Measurements from ENCODE around the gene NLRP12.
"Not testable (repeated sequence)": the region's sequence is repeated elsewhere in the genome, so short reads cannot be mapped to it uniquely, and the experiment has no call there.

Gene NLRP12

DNA sequence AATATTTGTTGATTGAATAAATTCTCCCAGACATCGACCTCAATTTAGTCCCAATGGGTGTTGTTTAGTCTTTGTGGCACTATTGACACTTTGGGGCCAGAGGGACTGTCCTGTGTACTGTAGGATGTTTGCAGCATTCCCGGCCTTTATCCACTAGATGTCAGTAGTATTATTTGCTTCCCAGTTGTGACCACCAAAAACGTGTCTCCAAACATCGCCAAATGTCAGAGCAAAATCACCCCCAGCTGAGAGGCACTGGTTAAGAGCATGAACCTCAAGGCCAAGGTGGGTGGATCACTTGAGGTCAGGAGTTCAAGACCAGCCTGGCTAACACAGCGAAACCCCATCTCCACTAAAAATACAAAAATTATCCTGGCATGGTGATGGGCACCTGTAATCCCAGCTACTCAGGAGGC lies 15.4 kb downstream of the NLRP12 start:
- no peaks in the 10 kb centered on the region for H3K79me2 ChIP-seq (ENCODE audit: control insufficient read depth, insufficient read depth, low read length, unreplicated experiment)
- H3K4me1 ChIP-seq (ENCODE audit: control insufficient read depth, insufficient read depth, low read length, unreplicated experiment) = no peaks in the 10 kb centered on the region
- no peak overlapping the region for H3K27ac ChIP-seq (ENCODE audit: low read depth, low read length)
- no peak overlapping the region for H3K4me3 ChIP-seq (ENCODE audit: low read depth, low read length)
- H3K36me3 ChIP-seq (ENCODE audit: insufficient read depth, low read length) = no peaks in the 10 kb centered on the region
- H3K27me3 ChIP-seq (ENCODE audit: insufficient read depth, low read length) = no peaks in the 10 kb centered on the region
- H2AFZ ChIP-seq (ENCODE audit: low read length, unreplicated experiment) = no peak overlapping the region

DNA sequence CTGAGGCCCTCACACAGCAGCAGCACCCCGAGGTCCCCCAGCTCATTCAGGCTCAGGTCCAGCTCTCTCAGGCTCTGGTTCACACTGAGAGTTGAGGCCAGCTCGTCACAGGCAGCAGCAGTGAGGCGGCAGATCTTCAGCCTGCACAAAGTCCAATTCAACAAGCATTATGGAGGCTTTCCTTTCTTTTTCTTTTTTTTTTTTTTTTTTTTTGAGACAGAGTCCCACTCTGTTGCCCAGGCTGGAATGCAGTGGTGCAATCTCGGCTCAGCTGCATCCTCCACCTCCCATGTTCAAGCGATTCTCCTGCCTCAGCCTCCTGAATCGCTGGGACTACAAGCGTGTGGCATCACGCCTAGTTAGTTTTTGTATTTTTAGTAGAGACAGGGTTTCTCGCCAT lies 22.9 kb downstream of the NLRP12 start:
- Histone ChIP-seq H3K27ac (ENCODE audit: low read depth, low read length) (no peak overlapping the region), H3K27me3 (ENCODE audit: insufficient read depth, low read length) (no peaks in the 10 kb centered on the region), H3K36me3 (ENCODE audit: insufficient read depth, low read length) (no peaks in the 10 kb centered on the region), H3K79me2 (ENCODE audit: control insufficient read depth, insufficient read depth, low read length, unreplicated experiment) (no peaks in the 10 kb centered on the region), H3K4me1 (ENCODE audit: control insufficient read depth, insufficient read depth, low read length, unreplicated experiment) (no peaks in the 10 kb centered on the region), H3K4me3 (ENCODE audit: low read depth, low read length) (no peak overlapping the region), H2AFZ (ENCODE audit: low read length, unreplicated experiment) (no peak overlapping the region)

DNA sequence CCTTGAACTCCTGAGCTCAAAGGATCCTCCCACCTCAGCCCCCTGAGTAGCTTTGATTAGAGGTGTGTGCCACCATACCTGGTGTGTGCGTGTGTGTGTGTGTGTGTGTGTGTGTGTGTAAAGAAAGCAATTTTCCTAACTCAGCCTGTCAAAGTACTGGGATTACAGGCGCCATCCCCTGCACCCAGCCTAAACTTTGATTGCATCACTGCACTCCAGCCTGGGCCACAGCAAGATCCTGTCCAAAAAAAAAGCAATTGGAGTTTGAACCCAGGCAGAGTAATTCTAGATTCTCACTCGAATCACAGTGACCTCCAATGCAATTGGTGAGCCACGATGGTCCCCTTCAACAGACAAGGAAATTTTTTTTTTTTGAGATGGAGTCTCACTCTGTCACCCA lies 29.1 kb downstream of the NLRP12 start:
- Histone ChIP-seq H3K4me3 (ENCODE audit: low read depth, low read length) (no peak overlapping the region), H3K79me2 (ENCODE audit: control insufficient read depth, insufficient read depth, low read length, unreplicated experiment) (no peaks in the 10 kb centered on the region), H2AFZ (ENCODE audit: low read length, unreplicated experiment) (no peak overlapping the region), H3K36me3 (ENCODE audit: insufficient read depth, low read length) (no peaks in the 10 kb centered on the region), H3K4me1 (ENCODE audit: control insufficient read depth, insufficient read depth, low read length, unreplicated experiment) (no peaks in the 10 kb centered on the region), H3K27me3 (ENCODE audit: insufficient read depth, low read length) (no peaks in the 10 kb centered on the region), H3K27ac (ENCODE audit: low read depth, low read length) (no peak overlapping the region)

DNA sequence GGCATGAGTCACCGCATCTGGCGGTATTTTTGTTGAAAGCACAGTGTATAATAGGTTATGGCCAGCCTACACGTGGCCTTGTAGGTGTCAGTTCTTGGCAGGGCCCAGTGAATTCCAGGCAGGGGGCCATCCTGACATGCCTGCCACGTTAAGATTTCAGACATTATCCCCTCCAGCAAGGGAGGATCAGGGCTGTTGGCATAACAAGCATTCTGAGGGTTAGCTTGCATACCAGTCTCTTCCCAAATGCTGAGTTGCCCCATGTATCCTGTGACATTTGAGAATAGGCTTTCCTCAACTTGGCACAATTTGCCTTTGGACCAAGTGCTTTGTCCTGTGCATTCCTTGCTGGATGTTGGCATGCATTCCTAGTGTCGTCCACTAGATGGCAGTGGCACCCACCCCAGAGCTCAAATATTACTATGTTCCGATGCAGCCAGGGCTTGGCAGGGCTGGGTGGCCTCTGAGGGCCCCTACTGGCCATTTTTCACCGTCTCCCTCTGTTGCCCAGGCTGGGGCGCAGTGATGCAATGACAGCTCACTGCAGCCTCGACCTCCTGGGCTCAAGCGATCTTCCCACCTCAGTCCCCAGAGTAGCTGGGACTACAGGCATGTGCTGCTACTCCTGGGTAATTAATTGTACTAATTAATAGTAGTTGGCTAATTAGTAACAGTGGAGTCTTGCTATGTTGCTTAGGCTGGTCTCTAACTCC lies 31.2 kb downstream of the NLRP12 start:
- no peaks in the 10 kb centered on the region for H3K79me2 ChIP-seq (ENCODE audit: control insufficient read depth, insufficient read depth, low read length, unreplicated experiment)
- no peak overlapping the region for H2AFZ ChIP-seq (ENCODE audit: low read length, unreplicated experiment)
- no peak overlapping the region for H3K27ac ChIP-seq (ENCODE audit: low read depth, low read length)
- H3K36me3 ChIP-seq (ENCODE audit: insufficient read depth, low read length) = no peaks in the 10 kb centered on the region
- H3K27me3 ChIP-seq (ENCODE audit: insufficient read depth, low read length) = no peaks in the 10 kb centered on the region
- H3K4me1 ChIP-seq (ENCODE audit: control insufficient read depth, insufficient read depth, low read length, unreplicated experiment) = no peaks in the 10 kb centered on the region
- no peak overlapping the region for H3K4me3 ChIP-seq (ENCODE audit: low read depth, low read length)

- no peaks in the 10 kb centered on the region for H3K79me2 ChIP-seq (ENCODE audit: control insufficient read depth, insufficient read depth, low read length, unreplicated experiment)
- no peak overlapping the region for H3K4me3 ChIP-seq (ENCODE audit: low read depth, low read length)
- no peak overlapping the region for H2AFZ ChIP-seq (ENCODE audit: low read length, unreplicated experiment)
- no peak overlapping the region for H3K27ac ChIP-seq (ENCODE audit: low read depth, low read length)
- H3K36me3 ChIP-seq (ENCODE audit: insufficient read depth, low read length) = no peaks in the 10 kb centered on the region
- H3K27me3 ChIP-seq (ENCODE audit: insufficient read depth, low read length) = no peaks in the 10 kb centered on the region
- no peaks in the 10 kb centered on the region for H3K4me1 ChIP-seq (ENCODE audit: control insufficient read depth, insufficient read depth, low read length, unreplicated experiment)
Observed at GRCh38 chr19:53789708-53790678, 34.1 kb downstream of the NLRP12 start.

DNA sequence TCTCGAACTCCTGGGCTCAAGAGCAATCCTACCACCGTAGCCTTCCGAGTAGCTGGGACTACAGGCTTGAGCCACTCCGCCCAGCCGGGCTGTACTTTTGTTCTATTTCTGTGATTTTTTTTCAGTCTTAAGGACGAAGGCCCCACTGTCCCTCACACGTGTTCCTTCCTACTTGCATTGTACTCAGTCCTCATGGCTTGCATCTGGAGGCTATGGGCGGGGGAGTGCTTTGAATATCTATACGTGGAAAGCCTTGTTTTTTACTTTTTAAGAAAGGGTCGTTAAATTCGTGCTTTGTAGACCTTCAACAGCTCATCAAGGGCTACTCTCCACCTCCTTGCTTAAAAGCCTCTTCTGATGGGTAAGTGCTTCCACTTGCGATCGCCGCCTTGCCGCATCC lies 36.8 kb downstream of the NLRP12 start:
- Histone ChIP-seq H3K4me1 (ENCODE audit: control insufficient read depth, insufficient read depth, low read length, unreplicated experiment) (no peaks in the 10 kb centered on the region), H3K4me3 (ENCODE audit: low read depth, low read length) (no peak overlapping the region), H3K27ac (ENCODE audit: low read depth, low read length) (no peak overlapping the region), H3K27me3 (ENCODE audit: insufficient read depth, low read length) (no peaks in the 10 kb centered on the region), H3K79me2 (ENCODE audit: control insufficient read depth, insufficient read depth, low read length, unreplicated experiment) (no peaks in the 10 kb centered on the region), H2AFZ (ENCODE audit: low read length, unreplicated experiment) (no peak overlapping the region), H3K36me3 (ENCODE audit: insufficient read depth, low read length) (no peaks in the 10 kb centered on the region)

- Histone ChIP-seq H3K79me2 (ENCODE audit: control insufficient read depth, insufficient read depth, low read length, unreplicated experiment) (no peaks in the 10 kb centered on the region), H3K4me1 (ENCODE audit: control insufficient read depth, insufficient read depth, low read length, unreplicated experiment) (no peaks in the 10 kb centered on the region), H3K27me3 (ENCODE audit: insufficient read depth, low read length) (no peaks in the 10 kb centered on the region), H3K27ac (ENCODE audit: low read depth, low read length) (no peak overlapping the region), H3K36me3 (ENCODE audit: insufficient read depth, low read length) (no peaks in the 10 kb centered on the region), H3K4me3 (ENCODE audit: low read depth, low read length) (no peak overlapping the region), H2AFZ (ENCODE audit: low read length, unreplicated experiment) (no peak overlapping the region)
Observed at GRCh38 chr19:53786744-53787143, 37.4 kb downstream of the NLRP12 start.

DNA sequence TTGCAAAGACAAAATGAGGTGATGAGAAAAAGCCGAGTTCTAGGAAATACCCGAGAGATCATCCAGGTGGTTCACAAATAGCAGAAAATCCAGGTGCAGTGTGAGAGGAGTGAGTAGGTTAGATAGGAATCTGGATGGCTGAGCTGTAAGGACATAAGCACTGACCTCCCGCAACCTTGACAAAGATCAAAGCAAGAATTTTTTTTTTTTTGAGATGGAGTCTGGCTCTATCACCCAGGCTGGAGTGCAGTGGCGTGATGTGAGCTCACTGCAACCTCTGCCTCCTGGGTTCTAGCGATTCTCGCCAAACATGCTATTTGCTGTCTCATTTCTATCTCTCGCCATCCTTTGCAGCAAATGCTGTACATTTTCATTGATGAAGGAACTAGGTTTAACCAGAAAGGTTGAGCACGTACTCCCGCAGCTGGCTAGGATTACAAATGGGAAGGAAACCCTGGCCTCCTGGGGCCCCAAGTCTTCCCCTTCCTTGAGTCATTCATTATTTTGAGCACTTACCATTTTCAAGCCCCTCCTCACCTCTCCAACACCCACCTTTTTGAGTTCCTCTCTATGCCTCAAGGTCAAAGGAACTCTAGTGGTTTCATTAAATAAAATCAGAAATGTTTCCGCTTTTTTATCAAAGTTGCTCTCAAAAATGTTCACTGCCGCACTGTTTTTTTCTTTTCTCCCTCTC lies 38.8 kb downstream of the NLRP12 start:
- Histone ChIP-seq H3K27ac (ENCODE audit: low read depth, low read length) (no peak overlapping the region), H3K4me1 (ENCODE audit: control insufficient read depth, insufficient read depth, low read length, unreplicated experiment) (no peaks in the 10 kb centered on the region), H2AFZ (ENCODE audit: low read length, unreplicated experiment) (no peak overlapping the region)

DNA sequence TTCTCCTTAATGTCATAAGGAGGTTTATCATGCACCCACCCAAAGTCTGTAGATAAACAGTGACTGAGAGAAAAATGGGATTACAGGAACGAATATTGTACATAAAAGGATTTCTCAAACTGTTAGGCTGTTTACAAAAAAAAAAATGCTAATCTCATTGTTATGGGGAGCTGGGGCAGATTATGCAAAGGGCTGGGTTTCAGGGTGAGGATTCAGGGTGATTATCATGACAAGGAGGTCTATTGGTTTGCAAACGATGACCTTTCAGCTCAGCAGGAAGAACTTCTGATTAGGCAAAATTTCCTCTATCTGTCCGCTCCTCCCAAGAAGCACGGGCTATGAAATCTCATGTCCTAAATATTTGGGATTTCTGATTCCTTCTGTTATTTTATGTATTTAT lies 41.4 kb downstream of the NLRP12 start:
- Histone ChIP-seq H3K4me1 (ENCODE audit: control insufficient read depth, insufficient read depth, low read length, unreplicated experiment) (no peaks in the 10 kb centered on the region), H3K27ac (ENCODE audit: low read depth, low read length) (no peak overlapping the region), H3K27me3 (ENCODE audit: insufficient read depth, low read length) (no peaks in the 10 kb centered on the region), H3K79me2 (ENCODE audit: control insufficient read depth, insufficient read depth, low read length, unreplicated experiment) (no peaks in the 10 kb centered on the region), H3K4me3 (ENCODE audit: low read depth, low read length) (no peak overlapping the region), H2AFZ (ENCODE audit: low read length, unreplicated experiment) (no peak overlapping the region), H3K36me3 (ENCODE audit: insufficient read depth, low read length) (no peaks in the 10 kb centered on the region)

More for the DNA sequence above, 38.8 kb downstream of the NLRP12 start:
- no peak overlapping the region for H3K4me3 ChIP-seq (ENCODE audit: low read depth, low read length)
- H3K36me3 ChIP-seq (ENCODE audit: insufficient read depth, low read length) = no peaks in the 10 kb centered on the region
- H3K27me3 ChIP-seq (ENCODE audit: insufficient read depth, low read length) = no peaks in the 10 kb centered on the region
- H3K79me2 ChIP-seq (ENCODE audit: control insufficient read depth, insufficient read depth, low read length, unreplicated experiment) = no peaks in the 10 kb centered on the region

GRCh38 chr19:53781332-53781731 lies 42.8 kb downstream of the NLRP12 start:
- not testable (repeated sequence) for H3K27me3 ChIP-seq (ENCODE audit: insufficient read depth, low read length); H3K27ac ChIP-seq (ENCODE audit: low read depth, low read length); H2AFZ ChIP-seq (ENCODE audit: low read length, unreplicated experiment); H3K4me3 ChIP-seq (ENCODE audit: low read depth, low read length); H3K4me1 ChIP-seq (ENCODE audit: control insufficient read depth, insufficient read depth, low read length, unreplicated experiment); H3K79me2 ChIP-seq (ENCODE audit: control insufficient read depth, insufficient read depth, low read length, unreplicated experiment); H3K36me3 ChIP-seq (ENCODE audit: insufficient read depth, low read length)

All from ACC112 (cell line).